GM12878 (cell line): ENCODE measurements around the gene PARP4. TPM values are rescaled to one million over a fixed set of nuclear protein-coding genes. Genes with fewer than 3 reads are reported as not detected.
"Not testable (repeated sequence)": the region's sequence is repeated elsewhere in the genome, so short reads cannot be mapped to it uniquely, and the experiment has no call there.

ENCODE experiments used
- ATAC-seq: fragments of 200-7000 bp; cut with Tn5 transposase; 3 replicates; pipeline ENCODE4 v1.9.1; 2020; ENCODE audit warnings: mild to moderate bottlenecking, moderate library complexity
- BruUV-seq: library from RNA; stranded (reverse); fragments of 400-500 nt; replicated peaks from 2 replicates; lab custom pipeline; 2021; lab: Mats Ljungman, UMichigan
- CTCF ChIA-PET: fragments of 300-600 bp; sonication (Branson Sonifier 250); formaldehyde crosslinking; extraction: SDS; loops from one replicate; lab custom pipeline; 2021; ENCODE audit warnings: inconsistent platforms; lab: Yijun Ruan, JAX
- POLR2A ChIA-PET: fragments of 350-600 bp; formaldehyde crosslinking; extraction: SDS; loops from one replicate; lab custom pipeline; 2021; ENCODE audit warnings: inconsistent platforms; lab: Charles Lee
- RAD21 ChIA-PET: fragments of 300-600 bp; sonication (Branson Sonifier 250); formaldehyde crosslinking; loops from one replicate; lab custom pipeline; 2023; ENCODE audit warnings: antibody characterized with exemption; ENCODE audit not compliant: unreplicated experiment; lab: Charles Lee
- SMC1A ChIA-PET: fragments of 300-600 bp; sonication (Branson Sonifier 250); formaldehyde crosslinking; loops from one replicate; lab custom pipeline; 2023; ENCODE audit not compliant: unreplicated experiment, uncharacterized antibody; lab: Charles Lee
- DNase-seq: peaks from one replicate; pipeline ENCODE4 v3.0.0-alpha.2; 2011; ENCODE audit warnings: low read depth, low spot score
- FAIRE-seq: peaks from 3 replicates; lab custom pipeline; 2011; peaks lifted over from hg19 to GRCh38; lab: Jason Lieb, UNC
- H2AFZ ChIP-seq: 2 replicates; pipeline ENCODE4 v1.6.0; 2011; ENCODE audit warnings: low read depth, low read length, control low read depth; ENCODE audit not compliant: control insufficient read depth
- H3K27ac ChIP-seq: 2 replicates; pipeline ENCODE4 v1.5.1; 2011; ENCODE audit warnings: control low read depth; ENCODE audit not compliant: control insufficient read depth, insufficient read depth
- H3K27me3 ChIP-seq, 2 experiments: replicated peaks in 1 of 2; 2 replicates each; pipeline versions ENCODE4 v1.6.0 to v1.6.1; 2011; ENCODE audit warnings: low read length in 1 of 2; ENCODE audit not compliant: control insufficient read depth in 2 of 2, insufficient read depth in 2 of 2
- H3K36me3 ChIP-seq, 2 experiments: 2 replicates each; pipeline ENCODE4 v1.5.1; 2011; ENCODE audit warnings: low read length in 1 of 2; ENCODE audit not compliant: control insufficient read depth in 2 of 2, insufficient read depth in 2 of 2
- H3K4me1 ChIP-seq: 2 replicates; pipeline ENCODE4 v1.6.1; 2011; ENCODE audit warnings: mild to moderate bottlenecking, low read length, moderate library complexity, mixed read lengths; ENCODE audit not compliant: control insufficient read depth, insufficient read depth
- H3K4me2 ChIP-seq: 2 replicates; pipeline ENCODE4 v1.6.0; 2011; ENCODE audit warnings: control low read depth; ENCODE audit not compliant: control insufficient read depth, insufficient read depth
- H3K4me3 ChIP-seq: fragments of 200-600 bp; sonication (generic); 2 replicates; pipeline ENCODE4 v1.5.1; 2016
- H3K79me2 ChIP-seq: 2 replicates; pipeline ENCODE4 v1.6.0; 2011; ENCODE audit warnings: low read length; ENCODE audit not compliant: control insufficient read depth, insufficient read depth
- H3K9ac ChIP-seq: 2 replicates; pipeline ENCODE4 v1.8.0; 2011; ENCODE audit warnings: low read length, control low read depth, mixed read lengths; ENCODE audit not compliant: control insufficient read depth, insufficient read depth
- H3K9me3 ChIP-seq: replicated peaks from 3 replicates; pipeline ENCODE4 v1.5.1; 2011; ENCODE audit warnings: mild to moderate bottlenecking, low read length; ENCODE audit not compliant: control insufficient read depth, insufficient read depth
- H4K20me1 ChIP-seq: 2 replicates; pipeline ENCODE4 v1.6.0; 2011; ENCODE audit not compliant: control insufficient read depth, insufficient read depth
- ASH2L ChIP-seq: fragments of 300-600, 200-600 bp; sonication (generic); IDR thresholded peaks from 2 replicates; pipeline ENCODE4 v1.6.1; 2017; ENCODE audit warnings: low read depth, mild to moderate bottlenecking, borderline replicate concordance
- CBX5 ChIP-seq: sonication (generic); IDR thresholded peaks from 2 replicates; pipeline ENCODE4 v1.6.1; 2016; ENCODE audit warnings: low read depth, moderate library complexity, mild to moderate bottlenecking, inconsistent platforms
- CHD1 ChIP-seq: IDR thresholded peaks from 2 replicates; pipeline ENCODE4 v1.6.1; 2012; ENCODE audit warnings: low read depth, low read length, improper control_type of control experiment
- DPF2 ChIP-seq: fragments of 450-650 bp; IDR thresholded peaks from 2 replicates; pipeline ENCODE4 v1.6.1; 2017; ENCODE audit warnings: mild to moderate bottlenecking
- EED ChIP-seq: sonication (generic); IDR thresholded peaks from 2 replicates; pipeline ENCODE4 v1.6.1; 2016; ENCODE audit warnings: antibody characterized with exemption, low read depth
- GABPA ChIP-seq: IDR thresholded peaks from 2 replicates; pipeline ENCODE4 v1.6.1; 2014; ENCODE audit warnings: antibody characterized with exemption, low read depth, mild to moderate bottlenecking, inconsistent platforms
- GATAD2B ChIP-seq: fragments of 450-650 bp; conservative IDR thresholded peaks from 2 replicates; pipeline ENCODE4 v1.6.1; 2017; ENCODE audit warnings: low read depth, mild to moderate bottlenecking, moderate library complexity
- IKZF1 ChIP-seq: fragments of 450-650 bp; conservative IDR thresholded peaks from 2 replicates; pipeline ENCODE4 v1.6.1; 2017; ENCODE audit warnings: antibody characterized with exemption, mild to moderate bottlenecking
- NBN ChIP-seq: fragments of 450-650 bp; IDR thresholded peaks from 2 replicates; pipeline ENCODE4 v1.6.1; 2016
- RUNX3 ChIP-seq: IDR thresholded peaks from 2 replicates; pipeline ENCODE4 v1.6.1; 2012; ENCODE audit warnings: low read length, inconsistent platforms
- STAT1 ChIP-seq: fragments of 450-650 bp; conservative IDR thresholded peaks from 2 replicates; pipeline ENCODE4 v1.6.1; 2014; ENCODE audit warnings: antibody characterized with exemption, mild to moderate bottlenecking
- SUPT20H ChIP-seq: IDR thresholded peaks from 2 replicates; pipeline ENCODE4 v1.6.1; 2011; ENCODE audit warnings: low read depth, mild to moderate bottlenecking, low read length, moderate library complexity, borderline replicate concordance; ENCODE audit not compliant: control insufficient read depth
- WGBS: methylation state at CpG from one replicate; pipeline ENCODE4 v1.1.6; 2016; ENCODE audit warnings: low lambda C conversion rate; ENCODE audit not compliant: insufficient replicate concordance, insufficient coverage; ENCODE audit errors: missing lambda C conversion rate; 5-methylcytosine and 5-hydroxymethylcytosine counted together
- in situ Hi-C: fragments of 300-500 bp; cut with MboI; formaldehyde crosslinking; loops from 9 replicates; pipeline ENCODE4 v1.14.3; 2018; ENCODE audit warnings: mixed read lengths
- intact Hi-C: fragments of 100-400 bp; cut with micrococcal nuclease; formaldehyde crosslinking; loops from one replicate; pipeline ENCODE4 v1.14.2; 2022; ENCODE audit not compliant: unreplicated experiment
- polyA plus RNA-seq, 11 experiments: library from polyadenylated mRNA; depleted of rRNA in 4 of 11; unstranded in 6 of 11; stranded (reverse) in 5 of 11; fragments of >200 nt; fragmentation: Nextera tagmentation in 4 of 11; fragmentation: Illumina TruSeq in 1 of 11; extraction: Ambion mirVana in 4 of 11; extraction: Trizol in 1 of 11; gene quantifications; 1 replicate in 1 of 11; 2 replicates in 10 of 11; pipeline versions ENCODE4 v1.2.1 to v1.2.3, GENCODE V29; 2011 to 2016; ENCODE audit warnings: inconsistent platforms in 2 of 11, missing spikeins in 2 of 11, low read depth in 1 of 11
- total RNA-seq, 4 experiments: library from RNA; depleted of rRNA in 3 of 4; stranded (reverse); fragments of >200 nt in 3 of 4; fragmentation: Illumina TruSeq in 1 of 4; extraction: Trizol in 1 of 4; gene quantifications; 2 replicates each; pipeline versions ENCODE4 v1.2.1 to v1.2.3, GENCODE V29; 2013 to 2021
- TF ChIP-seq, protein P1 (sequence below): IDR thresholded peaks from 2 replicates; pipeline ENCODE4 v1.6.1; 2012; ENCODE audit warnings: mild to moderate bottlenecking, low read depth, low read length
- TF ChIP-seq, protein P2 (sequence below): fragments of 450-650 bp; IDR thresholded peaks from 2 replicates; pipeline ENCODE4 v1.6.1; 2016; ENCODE audit warnings: mild to moderate bottlenecking
- TF ChIP-seq, protein P3 (sequence below): fragments of 450-650 bp; IDR thresholded peaks from 2 replicates; pipeline ENCODE4 v1.6.1; 2017; ENCODE audit warnings: low read depth, mild to moderate bottlenecking, moderate library complexity

PARP4 gene
- total and polyA plus RNA-seq, 10 of the 15 experiments (the other 5 are each of a cell fraction or from before 2014, with no cell fraction given) = 12.8 to 52.6 (median 46.1) TPM

DNA sequence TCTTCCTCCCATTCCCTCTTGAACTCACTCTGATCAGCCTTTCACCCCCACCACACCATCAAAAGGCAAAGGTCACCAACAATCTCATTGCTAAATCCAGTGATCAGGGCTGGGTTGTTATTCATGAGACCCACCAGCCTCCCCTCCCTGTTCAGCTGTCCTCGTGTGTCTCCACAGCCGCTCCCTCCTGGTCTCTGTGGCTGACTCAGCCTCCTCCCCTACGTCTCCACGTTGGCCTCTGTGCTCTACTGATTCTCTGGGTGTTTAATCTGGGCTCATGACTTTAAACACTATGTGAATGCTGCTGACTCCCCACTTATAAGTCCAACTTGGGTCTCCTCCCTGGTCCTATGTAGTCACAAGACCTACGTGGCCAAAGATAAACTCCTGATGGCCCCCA, 38.9 kb downstream of the PARP4 start:
- ChIA-PET POLR2A (no interaction called here), SMC1A (no interaction called here), CTCF (no interaction called here), RAD21 (no interaction called here)
- no peak for FAIRE-seq
- DNase-seq = no peak
- Histone ChIP-seq H3K9me3 (no peaks in the 10 kb centered on the region), H3K27me3 (no peaks in the 10 kb centered on the region), H3K79me2 (no peaks in the 10 kb centered on the region), H3K4me1 (no peaks in the 10 kb centered on the region), H3K4me2 (no peak overlapping the region), H3K36me3 (peaks cover 1 to 21% of the 10 kb centered on the region in 2 experiments), H3K4me3 (no peak overlapping the region), H3K9ac (no peak overlapping the region), H3K27ac (no peak overlapping the region), H2AFZ (no peak overlapping the region), H4K20me1 (no peaks in the 10 kb centered on the region)
- in situ Hi-C loops (no loop called here), intact Hi-C loops (no loop called here)
- no TSS peak for BruUV-seq
- TF ChIP-seq STAT1 (no peak), RUNX3 (no peak), GATAD2B (no peak), ASH2L (no peak), CHD1 (no peak), NBN (no peak), SUPT20H (no peak), DPF2 (no peak), GABPA (no peak), EED (no peak), IKZF1 (no peak), CBX5 (no peak)
- TF ChIP-seq, protein P1, sequence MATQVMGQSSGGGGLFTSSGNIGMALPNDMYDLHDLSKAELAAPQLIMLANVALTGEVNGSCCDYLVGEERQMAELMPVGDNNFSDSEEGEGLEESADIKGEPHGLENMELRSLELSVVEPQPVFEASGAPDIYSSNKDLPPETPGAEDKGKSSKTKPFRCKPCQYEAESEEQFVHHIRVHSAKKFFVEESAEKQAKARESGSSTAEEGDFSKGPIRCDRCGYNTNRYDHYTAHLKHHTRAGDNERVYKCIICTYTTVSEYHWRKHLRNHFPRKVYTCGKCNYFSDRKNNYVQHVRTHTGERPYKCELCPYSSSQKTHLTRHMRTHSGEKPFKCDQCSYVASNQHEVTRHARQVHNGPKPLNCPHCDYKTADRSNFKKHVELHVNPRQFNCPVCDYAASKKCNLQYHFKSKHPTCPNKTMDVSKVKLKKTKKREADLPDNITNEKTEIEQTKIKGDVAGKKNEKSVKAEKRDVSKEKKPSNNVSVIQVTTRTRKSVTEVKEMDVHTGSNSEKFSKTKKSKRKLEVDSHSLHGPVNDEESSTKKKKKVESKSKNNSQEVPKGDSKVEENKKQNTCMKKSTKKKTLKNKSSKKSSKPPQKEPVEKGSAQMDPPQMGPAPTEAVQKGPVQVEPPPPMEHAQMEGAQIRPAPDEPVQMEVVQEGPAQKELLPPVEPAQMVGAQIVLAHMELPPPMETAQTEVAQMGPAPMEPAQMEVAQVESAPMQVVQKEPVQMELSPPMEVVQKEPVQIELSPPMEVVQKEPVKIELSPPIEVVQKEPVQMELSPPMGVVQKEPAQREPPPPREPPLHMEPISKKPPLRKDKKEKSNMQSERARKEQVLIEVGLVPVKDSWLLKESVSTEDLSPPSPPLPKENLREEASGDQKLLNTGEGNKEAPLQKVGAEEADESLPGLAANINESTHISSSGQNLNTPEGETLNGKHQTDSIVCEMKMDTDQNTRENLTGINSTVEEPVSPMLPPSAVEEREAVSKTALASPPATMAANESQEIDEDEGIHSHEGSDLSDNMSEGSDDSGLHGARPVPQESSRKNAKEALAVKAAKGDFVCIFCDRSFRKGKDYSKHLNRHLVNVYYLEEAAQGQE = no peak
- TF ChIP-seq, protein P2, sequence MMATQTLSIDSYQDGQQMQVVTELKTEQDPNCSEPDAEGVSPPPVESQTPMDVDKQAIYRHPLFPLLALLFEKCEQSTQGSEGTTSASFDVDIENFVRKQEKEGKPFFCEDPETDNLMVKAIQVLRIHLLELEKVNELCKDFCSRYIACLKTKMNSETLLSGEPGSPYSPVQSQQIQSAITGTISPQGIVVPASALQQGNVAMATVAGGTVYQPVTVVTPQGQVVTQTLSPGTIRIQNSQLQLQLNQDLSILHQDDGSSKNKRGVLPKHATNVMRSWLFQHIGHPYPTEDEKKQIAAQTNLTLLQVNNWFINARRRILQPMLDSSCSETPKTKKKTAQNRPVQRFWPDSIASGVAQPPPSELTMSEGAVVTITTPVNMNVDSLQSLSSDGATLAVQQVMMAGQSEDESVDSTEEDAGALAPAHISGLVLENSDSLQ = no peak
- TF ChIP-seq, protein P3, sequence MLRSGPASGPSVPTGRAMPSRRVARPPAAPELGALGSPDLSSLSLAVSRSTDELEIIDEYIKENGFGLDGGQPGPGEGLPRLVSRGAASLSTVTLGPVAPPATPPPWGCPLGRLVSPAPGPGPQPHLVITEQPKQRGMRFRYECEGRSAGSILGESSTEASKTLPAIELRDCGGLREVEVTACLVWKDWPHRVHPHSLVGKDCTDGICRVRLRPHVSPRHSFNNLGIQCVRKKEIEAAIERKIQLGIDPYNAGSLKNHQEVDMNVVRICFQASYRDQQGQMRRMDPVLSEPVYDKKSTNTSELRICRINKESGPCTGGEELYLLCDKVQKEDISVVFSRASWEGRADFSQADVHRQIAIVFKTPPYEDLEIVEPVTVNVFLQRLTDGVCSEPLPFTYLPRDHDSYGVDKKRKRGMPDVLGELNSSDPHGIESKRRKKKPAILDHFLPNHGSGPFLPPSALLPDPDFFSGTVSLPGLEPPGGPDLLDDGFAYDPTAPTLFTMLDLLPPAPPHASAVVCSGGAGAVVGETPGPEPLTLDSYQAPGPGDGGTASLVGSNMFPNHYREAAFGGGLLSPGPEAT = no peak
- no peak for ATAC-seq
- 100% methylated on average over 4 of the region's 5 CpGs for whole genome bisulfite sequencing

DNA sequence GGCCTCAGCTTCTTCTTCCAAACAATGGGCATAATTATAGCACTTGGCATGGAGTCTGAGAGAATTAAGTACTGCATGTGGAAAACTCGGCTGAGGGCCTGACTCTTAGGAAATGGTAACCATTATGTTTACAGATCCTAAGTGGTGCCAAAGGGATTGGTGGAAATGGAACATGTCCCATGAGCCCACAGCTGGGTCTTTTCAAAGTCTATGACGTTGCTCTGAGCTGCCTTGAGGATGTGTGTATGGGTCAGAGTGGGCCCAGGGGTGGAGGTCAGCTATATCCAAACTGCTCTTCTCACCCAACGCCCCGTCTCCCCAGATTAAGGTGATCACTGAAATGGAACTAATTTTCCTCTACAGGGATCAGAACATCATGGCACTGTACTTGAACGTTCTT, 40.4 kb downstream of the PARP4 start:
- ATAC-seq, H3K9ac ChIP-seq, H3K27me3 ChIP-seq, POLR2A ChIA-PET, H3K9me3 ChIP-seq, H3K4me3 ChIP-seq, H3K4me1 ChIP-seq, H2AFZ ChIP-seq, SMC1A ChIA-PET, DNase-seq, intact Hi-C loops, FAIRE-seq, H3K4me2 ChIP-seq, H4K20me1 ChIP-seq, in situ Hi-C loops, BruUV-seq, RAD21 ChIA-PET, H3K27ac ChIP-seq, H3K79me2 ChIP-seq: not testable (repeated sequence)
- peaks cover 1 to 25% of the 10 kb centered on the region in 2 experiments for H3K36me3 ChIP-seq
- WGBS = 67% methylated on average over 5 of the region's 5 CpGs
- CTCF ChIA-PET = interaction anchor here (1.5 kb wide), 1 partner anchor 11 kb away, joined by 4 read pairs; no protein-coding TSS in a partner anchor
